OCI-LY3 (cell line): ENCODE measurements around the gene SDC4.

Experiments used
- H2AFZ ChIP-seq: fragments of 200-600, 300-600 bp; shearing (Covaris generic); 2 replicates; pipeline ENCODE4 v1.6.0; 2014; ENCODE audit warnings: antibody characterized with exemption, low read depth, low read length
- H3K27ac ChIP-seq: fragments of 200-600, 300-600 bp; sonication (generic); 2 replicates; pipeline ENCODE4 v1.5.1; 2014; ENCODE audit warnings: mild to moderate bottlenecking, low read length, moderate library complexity, mixed read lengths
- H3K27me3 ChIP-seq: fragments of 200-600, 300-600 bp; sonication (generic); 2 replicates; pipeline ENCODE4 v1.6.1; 2014; ENCODE audit warnings: low read depth, low read length, mixed read lengths
- H3K36me3 ChIP-seq: fragments of 200-600, 300-600 bp; sonication (generic); replicated peaks from 2 replicates; pipeline ENCODE3; 2014; ENCODE audit warnings: low read depth, low read length, mixed read lengths
- H3K4me1 ChIP-seq: fragments of 300-600, 200-600 bp; sonication (generic); 2 replicates; pipeline ENCODE4 v1.6.1; 2014; ENCODE audit warnings: low read length, mixed read lengths
- H3K4me2 ChIP-seq: fragments of 200-600, 300-600 bp; sonication (generic); 2 replicates; pipeline ENCODE4 v1.6.1; 2014; ENCODE audit warnings: low read length, mixed read lengths
- H3K4me3 ChIP-seq: fragments of 300-600, 200-600 bp; sonication (generic); 2 replicates; pipeline ENCODE4 v1.5.1; 2014; ENCODE audit warnings: antibody characterized with exemption, mild to moderate bottlenecking, low read length, moderate library complexity
- H3K79me2 ChIP-seq: fragments of 300-600, 200-600 bp; shearing (Covaris generic); 2 replicates; pipeline ENCODE4 v1.6.1; 2014; ENCODE audit warnings: mild to moderate bottlenecking, low read length, mixed read lengths
- H3K9ac ChIP-seq: fragments of 300-600, 200-600 bp; shearing (Covaris generic); 2 replicates; pipeline ENCODE4 v1.6.0; 2014; ENCODE audit warnings: mild to moderate bottlenecking, low read length, moderate library complexity
- H3K9me3 ChIP-seq: fragments of 200-600, 300-600 bp; shearing (Covaris generic); 2 replicates; pipeline ENCODE4 v1.6.1; 2014; ENCODE audit warnings: low read length, mixed read lengths; ENCODE audit not compliant: insufficient read depth
- H4K20me1 ChIP-seq: fragments of 200-600, 300-600 bp; sonication (generic); 2 replicates; pipeline ENCODE4 v1.6.1; 2016; ENCODE audit warnings: low read length, mixed read lengths; ENCODE audit not compliant: insufficient read depth
- EZH2phosphoT487 ChIP-seq: fragments of 200-600 bp; shearing (Covaris generic); IDR thresholded peaks from 2 replicates; pipeline ENCODE4 v1.6.1; 2018; ENCODE audit warnings: antibody characterized with exemption, mixed run types, low read depth
- TF ChIP-seq, protein P1 (sequence below): fragments of 200-600, 300-600 bp; sonication (generic); IDR thresholded peaks from 2 replicates; pipeline ENCODE4 v1.5.1; 2014; ENCODE audit warnings: antibody characterized with exemption, low read length, low read depth

The SDC4 gene

GRCh38 chr20:45340236-45340847, 7.9 kb downstream of the SDC4 start:
- no peaks in the 10 kb centered on the region for H3K9me3 ChIP-seq
- H3K36me3 ChIP-seq = peaks cover 6% of the 10 kb centered on the region
- no peak overlapping the region for H3K9ac ChIP-seq
- H3K4me2 ChIP-seq = no peak overlapping the region
- no peak overlapping the region for H3K4me3 ChIP-seq
- no peak overlapping the region for H3K27ac ChIP-seq
- peaks cover 6% of the 10 kb centered on the region for H3K4me1 ChIP-seq
- no peaks in the 10 kb centered on the region for H3K27me3 ChIP-seq
- H3K79me2 ChIP-seq = 0 out of 2 replicates have a peak, but pooled peaks cover 4% of the 10 kb centered on the region
- no peak for TF ChIP-seq EZH2phosphoT487
- TF ChIP-seq, protein P1, sequence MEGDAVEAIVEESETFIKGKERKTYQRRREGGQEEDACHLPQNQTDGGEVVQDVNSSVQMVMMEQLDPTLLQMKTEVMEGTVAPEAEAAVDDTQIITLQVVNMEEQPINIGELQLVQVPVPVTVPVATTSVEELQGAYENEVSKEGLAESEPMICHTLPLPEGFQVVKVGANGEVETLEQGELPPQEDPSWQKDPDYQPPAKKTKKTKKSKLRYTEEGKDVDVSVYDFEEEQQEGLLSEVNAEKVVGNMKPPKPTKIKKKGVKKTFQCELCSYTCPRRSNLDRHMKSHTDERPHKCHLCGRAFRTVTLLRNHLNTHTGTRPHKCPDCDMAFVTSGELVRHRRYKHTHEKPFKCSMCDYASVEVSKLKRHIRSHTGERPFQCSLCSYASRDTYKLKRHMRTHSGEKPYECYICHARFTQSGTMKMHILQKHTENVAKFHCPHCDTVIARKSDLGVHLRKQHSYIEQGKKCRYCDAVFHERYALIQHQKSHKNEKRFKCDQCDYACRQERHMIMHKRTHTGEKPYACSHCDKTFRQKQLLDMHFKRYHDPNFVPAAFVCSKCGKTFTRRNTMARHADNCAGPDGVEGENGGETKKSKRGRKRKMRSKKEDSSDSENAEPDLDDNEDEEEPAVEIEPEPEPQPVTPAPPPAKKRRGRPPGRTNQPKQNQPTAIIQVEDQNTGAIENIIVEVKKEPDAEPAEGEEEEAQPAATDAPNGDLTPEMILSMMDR = no peak
- peaks cover 55% of the 10 kb centered on the region for H4K20me1 ChIP-seq
- no peak overlapping the region for H2AFZ ChIP-seq

DNA sequence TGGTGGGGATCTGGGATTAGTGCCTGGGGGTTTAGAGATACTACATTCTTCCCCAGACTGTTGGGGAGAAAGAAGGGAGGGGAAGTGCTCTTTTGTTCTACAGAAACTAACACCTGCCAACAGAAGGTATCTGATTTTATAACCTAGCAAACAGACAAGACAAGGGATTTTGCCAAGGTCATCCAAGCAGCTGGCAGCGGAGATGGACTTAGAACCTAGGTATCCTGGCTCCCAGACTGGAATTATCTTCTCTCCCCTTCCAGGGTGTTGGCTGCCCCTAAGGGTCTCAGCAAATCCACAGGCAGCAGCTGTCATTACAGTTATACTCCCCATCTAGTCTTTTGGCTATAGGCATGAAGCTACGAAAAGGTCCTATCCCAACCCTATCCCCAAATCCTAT, 8.4 kb downstream of the SDC4 start:
- H3K4me2 ChIP-seq = no peak overlapping the region
- H2AFZ ChIP-seq = no peak overlapping the region
- no peaks in the 10 kb centered on the region for H3K27me3 ChIP-seq
- no peaks in the 10 kb centered on the region for H3K9me3 ChIP-seq
- no peak for TF ChIP-seq EZH2phosphoT487
- TF ChIP-seq, protein P1 = no peak
- peaks cover 5% of the 10 kb centered on the region for H3K36me3 ChIP-seq
- H3K9ac ChIP-seq = no peak overlapping the region
- 0 out of 2 replicates have a peak, but pooled peaks cover 3% of the 10 kb centered on the region for H3K79me2 ChIP-seq
- peaks cover 5% of the 10 kb centered on the region for H3K4me1 ChIP-seq
- peaks cover 50% of the 10 kb centered on the region for H4K20me1 ChIP-seq
- no peak overlapping the region for H3K27ac ChIP-seq
- no peak overlapping the region for H3K4me3 ChIP-seq

GRCh38 chr20:45339084-45339483, 9.1 kb downstream of the SDC4 start:
- Histone ChIP-seq H2AFZ (no peak overlapping the region), H3K9me3 (no peaks in the 10 kb centered on the region), H3K36me3 (peaks cover 3% of the 10 kb centered on the region), H4K20me1 (peaks cover 45% of the 10 kb centered on the region), H3K27me3 (no peaks in the 10 kb centered on the region), H3K27ac (no peak overlapping the region), H3K4me3 (no peak overlapping the region), H3K79me2 (0 out of 2 replicates have a peak, but pooled peaks cover 3% of the 10 kb centered on the region), H3K4me1 (peaks cover 5% of the 10 kb centered on the region), H3K9ac (no peak overlapping the region), H3K4me2 (no peak overlapping the region)
- TF ChIP-seq EZH2phosphoT487 = no peak
- TF ChIP-seq, protein P1 = no peak

DNA sequence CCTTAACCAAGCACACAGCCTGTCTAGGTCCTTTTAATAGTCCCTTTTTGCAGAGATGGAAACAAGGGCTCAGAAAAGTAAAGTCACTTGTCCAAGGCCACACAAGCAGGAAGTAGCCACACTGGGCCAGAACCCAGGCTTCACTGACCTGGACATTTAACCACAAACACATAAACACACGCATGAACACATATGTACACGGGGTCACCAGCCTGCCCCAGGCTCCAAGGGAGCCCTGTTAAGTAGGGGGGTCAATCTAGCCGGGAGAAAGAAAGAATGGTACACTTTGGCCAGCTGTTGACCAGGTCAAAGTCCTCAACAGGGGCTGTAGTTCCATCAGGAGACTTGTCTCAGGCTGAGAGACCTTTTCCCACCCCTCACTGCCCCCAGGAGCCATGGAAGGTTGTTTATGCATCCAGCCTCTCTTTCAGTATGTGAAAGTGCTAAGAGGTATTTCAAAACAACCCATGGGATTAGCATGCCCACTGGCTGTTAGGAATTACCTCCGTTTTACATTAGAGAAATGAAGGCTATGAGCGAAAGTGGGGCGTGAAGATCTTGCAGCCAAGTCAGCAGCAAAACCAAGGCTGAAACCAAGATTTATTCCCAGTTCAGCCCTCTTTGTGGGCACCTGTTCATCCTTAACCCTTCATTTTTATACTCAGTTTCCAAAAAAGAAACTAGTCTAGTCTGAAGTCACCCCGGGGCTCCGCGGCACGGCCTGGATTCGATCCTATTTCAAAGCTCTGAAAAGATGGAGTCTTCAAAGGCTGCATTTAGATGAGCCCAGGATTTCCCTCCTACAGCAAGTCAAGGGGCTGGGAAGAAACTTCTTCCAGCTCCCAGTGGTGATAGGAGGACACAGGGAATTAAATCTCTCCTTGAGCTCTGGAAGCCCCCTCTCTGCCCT, 9.8 kb downstream of the SDC4 start:
- 0 out of 2 replicates have a peak, but pooled peaks cover 3% of the 10 kb centered on the region for H3K79me2 ChIP-seq
- H3K4me1 ChIP-seq = peaks cover 5% of the 10 kb centered on the region
- no peak overlapping the region for H2AFZ ChIP-seq
- TF ChIP-seq, protein P1 = no peak
- no peak for TF ChIP-seq EZH2phosphoT487
- no peaks in the 10 kb centered on the region for H3K27me3 ChIP-seq
- no peak overlapping the region for H3K27ac ChIP-seq
- peaks cover 3% of the 10 kb centered on the region for H3K36me3 ChIP-seq
- no peak overlapping the region for H3K4me3 ChIP-seq
- H3K9ac ChIP-seq = no peak overlapping the region
- H3K4me2 ChIP-seq = no peak overlapping the region
- no peaks in the 10 kb centered on the region for H3K9me3 ChIP-seq
- H4K20me1 ChIP-seq = peaks cover 40% of the 10 kb centered on the region
